Measurements from ENCODE around the gene SDHD.

The SDHD gene

DNA sequence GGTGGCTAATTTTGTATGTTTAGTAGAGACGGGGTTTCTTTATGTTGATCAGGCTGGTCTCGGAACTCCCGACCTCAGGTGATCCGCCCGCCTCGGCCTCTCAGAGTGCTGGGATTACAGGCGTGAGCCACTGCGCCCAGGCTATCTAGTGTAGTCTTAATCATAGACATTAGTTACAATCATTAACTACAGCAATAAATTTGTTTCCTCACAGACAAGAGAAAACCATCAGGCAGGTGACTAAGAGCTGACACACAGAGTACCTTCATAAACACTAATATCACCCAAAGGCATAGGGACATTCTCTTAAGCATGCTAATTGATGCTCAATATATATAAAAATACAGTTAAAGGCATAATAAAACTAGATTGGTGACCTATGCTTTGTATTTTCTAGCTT is 19.4 kb downstream of the SDHD start:
- DNase-seq: no peak

DNA sequence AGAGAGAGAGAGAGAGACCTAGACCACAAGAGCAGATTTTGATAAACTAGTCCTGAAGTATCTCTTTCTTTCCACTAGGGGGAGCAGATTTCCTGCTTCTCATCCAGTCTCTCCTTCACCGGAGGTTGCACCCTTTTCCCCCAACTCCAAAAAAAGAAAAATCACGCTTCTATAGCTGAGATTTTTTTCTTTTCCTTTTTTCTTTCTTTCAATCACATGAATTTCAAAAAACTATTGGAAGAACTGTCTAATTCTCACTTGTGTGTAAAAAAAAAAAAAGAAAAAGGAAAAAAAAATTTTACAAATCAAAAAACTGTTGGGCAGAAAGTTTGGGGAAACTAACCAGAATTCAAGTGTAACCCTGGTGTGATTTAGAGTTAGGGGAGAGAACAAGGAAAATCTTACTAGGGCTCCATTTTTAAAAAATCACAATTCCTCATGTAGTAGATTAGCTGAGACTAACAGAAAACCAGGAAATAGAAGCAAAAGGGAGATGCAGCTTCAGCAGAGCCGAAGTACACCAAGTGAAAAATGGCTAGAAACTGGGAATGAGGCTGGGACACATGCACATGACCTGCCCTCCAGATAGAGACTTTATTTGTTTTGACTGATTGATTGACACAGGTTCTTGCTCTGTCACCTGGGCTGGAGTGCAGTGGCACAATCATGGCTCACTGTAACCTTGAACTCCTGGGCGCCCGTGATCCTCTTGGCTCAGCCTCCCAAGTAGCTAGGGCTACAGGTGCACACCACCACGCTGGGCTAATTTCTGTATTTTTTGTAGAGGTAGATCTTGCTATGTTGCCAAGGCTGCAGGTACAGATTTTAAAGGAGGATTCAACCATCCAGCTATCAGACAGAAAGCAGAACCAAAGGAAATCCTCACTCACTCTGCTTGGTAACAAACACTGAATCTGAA is 27.1 kb downstream of the SDHD start:
- DNase-seq: peak; percentile 49

DNA sequence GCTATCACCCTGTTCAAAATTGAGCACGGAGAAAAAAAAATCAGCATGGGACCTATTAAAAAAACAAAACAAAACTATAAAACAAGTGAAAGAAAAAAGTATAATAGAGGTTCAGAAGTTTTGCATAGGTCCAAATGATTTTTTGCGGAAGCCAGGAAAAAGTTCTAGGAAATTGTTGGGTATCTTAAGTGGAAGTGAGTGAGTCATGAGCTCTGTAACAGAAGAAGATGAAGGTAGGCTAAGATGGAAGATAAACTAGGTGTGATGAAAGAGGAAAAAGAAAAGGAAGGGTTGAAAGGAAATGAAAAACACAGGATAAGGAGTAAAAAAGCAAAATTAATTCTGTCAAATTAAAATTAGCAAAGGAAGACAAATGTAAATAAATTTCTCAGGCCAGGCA is 27.8 kb downstream of the SDHD start:
- no peak for DNase-seq

DNA sequence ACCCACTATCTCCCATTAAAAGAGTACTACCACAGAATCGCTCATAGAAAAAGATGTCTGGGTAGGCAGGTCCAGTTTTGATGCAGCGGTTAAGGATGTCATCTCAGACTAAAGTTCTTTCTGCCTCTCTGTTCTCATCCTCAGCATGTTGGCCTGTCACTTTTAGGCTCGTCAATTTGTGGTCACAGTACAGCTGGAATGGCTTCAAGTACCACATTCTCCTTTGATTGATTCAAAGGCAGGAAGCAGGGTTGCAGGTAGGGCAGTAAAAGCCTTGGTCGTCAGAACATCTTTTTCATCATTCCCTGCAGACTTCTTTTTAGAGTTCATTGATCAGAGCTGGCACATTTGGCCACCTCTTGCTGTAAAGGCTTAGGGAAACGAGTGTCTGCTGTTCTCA is 28.7 kb downstream of the SDHD start:
- DNase-seq: no peak

DNA sequence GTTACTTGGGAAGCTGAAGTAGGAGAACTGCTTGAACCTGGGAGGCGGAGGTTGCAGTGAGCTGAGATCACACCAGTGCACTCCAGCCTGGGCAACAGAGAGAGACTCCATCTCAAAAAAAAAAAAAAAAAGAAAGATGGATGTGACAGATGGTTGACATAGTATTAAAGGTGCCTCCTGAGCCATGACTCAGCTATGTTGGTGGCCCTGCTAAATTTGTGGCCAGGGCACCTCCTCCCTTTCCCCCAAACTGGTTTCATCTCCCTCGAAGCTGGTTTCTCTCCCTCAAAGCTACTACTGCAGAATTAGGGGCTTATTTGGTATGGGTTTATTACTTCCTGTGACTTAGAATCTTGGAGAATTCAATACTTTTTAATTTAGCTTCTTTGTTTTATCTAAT is 31.5 kb downstream of the SDHD start:
- no peak for DNase-seq

DNA sequence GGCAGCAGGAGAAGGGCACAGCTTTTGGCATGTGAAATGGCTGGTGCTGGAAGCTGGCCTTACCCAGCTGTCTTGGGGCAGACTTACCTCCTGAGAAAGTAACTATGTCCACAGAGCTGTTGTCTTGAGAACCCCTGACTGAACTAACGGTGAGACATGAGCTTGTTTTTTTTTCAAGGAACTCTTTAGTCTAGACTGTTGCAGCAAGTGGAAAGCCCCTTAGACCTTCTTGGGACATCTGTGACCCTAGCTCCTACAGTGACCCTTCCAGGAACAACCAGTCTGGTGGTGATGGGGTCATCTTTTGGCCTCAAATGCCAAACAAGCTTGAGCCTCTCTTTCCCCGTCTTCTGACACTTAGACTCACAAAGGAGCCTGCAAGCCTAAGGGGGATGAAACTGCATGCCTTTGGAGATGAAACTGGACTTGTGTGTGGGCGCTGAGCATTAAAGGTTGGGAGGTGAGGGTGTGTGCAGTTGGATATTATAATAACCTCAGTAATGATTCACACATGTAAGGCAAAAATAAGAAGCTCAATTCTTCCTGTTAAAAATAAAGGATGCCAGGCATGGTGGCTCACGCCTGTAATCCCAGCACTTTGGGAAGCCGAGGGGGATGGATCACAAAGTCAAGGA is 35.4 kb downstream of the SDHD start:
- no peak for DNase-seq

DNA sequence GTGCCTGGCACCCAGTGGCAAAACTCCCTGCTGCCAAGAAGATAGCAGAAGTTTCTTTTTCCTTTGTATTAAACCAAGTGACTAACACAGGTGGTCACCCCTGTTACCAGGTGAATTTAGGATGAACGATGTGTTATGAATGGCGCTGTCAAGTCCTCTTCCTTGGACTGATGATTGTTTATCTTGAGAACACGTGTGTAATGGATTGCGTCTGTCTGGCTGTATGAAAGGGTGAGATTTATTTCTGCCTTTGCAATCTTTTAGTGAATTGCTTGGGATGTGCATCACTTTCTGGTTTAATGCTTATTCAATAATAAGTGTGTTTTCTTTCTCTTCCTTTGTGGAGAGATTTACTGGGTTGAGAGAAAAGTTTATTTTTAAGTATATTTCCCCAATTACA is 36.5 kb downstream of the SDHD start:
- DNase-seq: no peak

DNA sequence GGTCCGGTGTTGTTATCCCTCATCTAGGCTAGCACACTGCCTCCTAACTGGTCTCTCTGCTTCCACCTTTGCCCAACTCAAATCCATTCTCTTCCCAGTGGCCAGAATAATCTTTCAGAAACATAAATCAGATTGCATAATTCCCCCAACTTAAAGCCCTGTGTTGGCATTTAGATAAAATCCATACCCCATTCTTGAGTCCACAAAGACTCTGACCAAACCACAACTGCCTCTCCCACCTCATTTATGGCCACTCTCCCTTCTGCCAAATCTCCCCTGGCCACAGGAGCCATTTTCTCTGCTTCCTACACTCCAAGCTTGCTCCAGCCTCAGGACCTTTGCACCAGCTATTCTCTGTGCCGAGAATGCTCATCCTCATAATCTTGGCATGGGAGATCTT is 40.4 kb downstream of the SDHD start:
- DNase-seq: no peak

DNA sequence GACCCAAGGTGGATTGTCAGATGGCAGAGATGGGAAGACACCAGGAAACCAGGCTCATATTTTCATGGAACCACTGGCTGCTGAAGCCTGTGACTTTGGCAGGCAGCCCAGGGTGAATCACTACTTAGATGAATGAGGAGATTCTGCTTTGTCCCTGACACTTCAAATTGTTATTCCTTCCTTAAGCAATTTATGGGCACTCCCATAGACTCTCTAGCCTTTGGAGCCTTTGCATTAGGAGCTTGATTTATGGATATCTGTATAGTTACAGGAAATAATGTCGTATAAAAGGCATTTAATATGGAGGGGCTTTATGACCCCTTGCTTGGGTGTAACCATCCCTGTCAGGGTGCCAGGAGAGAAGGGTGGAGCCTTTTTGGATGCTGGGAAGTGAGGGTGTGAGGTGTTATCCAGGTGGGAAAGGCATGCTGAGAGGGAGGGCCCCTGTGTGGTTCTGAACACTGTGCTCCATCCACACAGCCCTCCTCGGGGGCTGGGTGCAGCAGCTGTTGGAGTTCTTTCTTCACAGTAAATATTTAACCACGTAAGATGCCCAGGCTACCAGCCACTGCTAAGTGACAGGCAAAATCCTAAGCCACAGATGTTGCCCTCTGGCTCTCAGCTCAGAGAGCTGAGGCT is 41.9 kb downstream of the SDHD start:
- no peak for DNase-seq

DNA sequence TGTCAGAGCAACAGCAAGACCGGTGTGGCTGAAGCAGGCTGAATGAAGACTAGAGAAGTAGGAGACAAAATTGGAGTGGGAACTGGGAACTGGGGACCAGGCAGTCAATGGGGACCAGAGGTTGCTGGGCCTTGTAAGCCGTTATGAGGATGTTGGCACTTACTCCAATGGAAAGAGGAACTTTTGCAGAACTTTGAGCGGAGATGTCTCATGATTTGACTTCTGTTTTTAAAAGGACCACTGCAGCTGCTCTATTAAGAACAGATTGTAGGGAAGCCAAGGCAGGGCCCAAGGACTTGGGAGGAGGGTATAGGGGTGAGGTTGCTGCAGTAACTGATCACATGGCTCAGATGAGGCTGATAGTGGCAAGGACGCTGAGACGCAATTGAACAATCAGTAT is 43.0 kb downstream of the SDHD start:
- DNase-seq: no peak

DNA sequence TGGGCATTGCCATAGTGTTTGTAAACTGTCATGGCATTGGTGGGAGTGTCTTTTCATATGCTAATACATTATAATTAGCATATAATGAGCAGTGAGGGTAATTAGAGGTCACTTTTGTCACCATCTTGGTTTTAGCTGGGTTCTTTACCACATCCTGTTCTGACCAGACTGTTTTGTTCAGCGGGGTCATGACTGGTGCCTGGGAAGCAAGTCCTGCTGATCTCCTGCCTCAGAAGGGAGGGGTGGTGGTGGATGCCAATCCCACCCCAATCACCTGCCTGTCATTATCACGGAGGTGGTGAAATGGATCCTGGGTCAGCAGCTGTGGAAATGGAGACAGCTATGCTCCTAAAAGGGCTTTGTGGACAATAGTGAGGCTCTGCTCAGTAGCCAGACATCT is 46.1 kb downstream of the SDHD start:
- no peak for DNase-seq

DNA sequence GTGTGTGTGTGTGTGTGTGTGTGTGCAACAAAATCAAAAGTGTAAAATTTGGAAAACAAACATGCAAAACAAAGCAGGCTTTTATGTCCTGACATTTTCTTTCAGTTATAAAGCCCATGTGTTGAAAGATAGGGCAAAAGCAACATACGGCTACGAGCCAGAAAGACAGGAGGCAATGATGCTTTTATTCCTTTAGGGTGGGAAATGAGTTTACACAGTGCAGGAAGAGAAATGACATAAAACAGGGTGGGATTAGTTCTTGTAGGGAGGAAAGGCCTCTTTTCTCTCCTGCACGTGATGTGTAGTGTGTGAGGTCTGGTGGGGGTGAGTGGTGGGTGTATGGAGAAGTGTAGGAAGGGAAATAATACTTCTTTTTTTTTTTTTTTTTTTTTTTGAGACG is 47.8 kb downstream of the SDHD start:
- DNase-seq: no peak

DNA sequence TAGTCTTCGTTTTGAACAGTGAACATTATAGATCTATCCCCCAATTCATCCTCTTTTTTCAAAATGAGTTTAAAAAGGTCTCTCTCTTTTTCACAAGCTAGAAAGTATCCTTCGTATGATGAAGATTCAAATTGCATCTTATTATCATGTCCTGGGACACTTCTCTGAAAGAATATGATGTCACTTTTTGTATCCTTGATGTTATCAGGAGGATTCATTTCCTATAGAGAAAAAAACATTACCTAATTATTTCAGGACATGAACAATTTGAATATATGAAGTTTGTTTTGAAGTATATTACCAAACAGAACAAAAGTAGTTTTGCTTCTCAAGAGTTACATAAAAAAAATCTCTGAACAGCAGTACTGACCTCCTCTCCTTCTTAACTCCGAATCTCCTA is 56.9 kb downstream of the SDHD start:
- no peak for DNase-seq
